MCF 10A (cell line): ENCODE results near the gene NAPEPLD. TPM values are rescaled to one million over a fixed set of nuclear protein-coding genes. Genes with fewer than 3 reads are reported as not detected.

Source experiments
- BruUV-seq: library from RNA; stranded (reverse); fragments of 400-500 nt; replicated peaks from 2 replicates; lab custom pipeline; 2021; lab: Mats Ljungman, UMichigan
- CTCF ChIA-PET: fragments of 300-600 bp; sonication (Branson Sonifier 250); formaldehyde crosslinking; extraction: SDS; loops from one replicate; lab custom pipeline; 2021; ENCODE audit warnings: antibody characterized with exemption, inconsistent platforms; lab: Yijun Ruan, JAX
- POLR2A ChIA-PET: fragments of 300-600, 350-650 bp; sonication (Branson Sonifier 250); formaldehyde crosslinking; extraction: SDS; loops from one replicate; lab custom pipeline; 2020; ENCODE audit warnings: antibody characterized with exemption, inconsistent platforms; lab: Yijun Ruan, JAX
- DNase-seq: peaks from one replicate; pipeline ENCODE4 v3.0.0-alpha.2; 2018; ENCODE audit not compliant: unreplicated experiment
- H3K27ac Mint-ChIP-seq: one replicate; pipeline ENCODE4 v1.8.0; 2022; ENCODE audit warnings: mild to moderate bottlenecking, low read depth, mixed read lengths; ENCODE audit not compliant: unreplicated experiment
- H3K27me3 Mint-ChIP-seq: one replicate; pipeline ENCODE4 v1.8.0; 2022; ENCODE audit warnings: mixed read lengths; ENCODE audit not compliant: insufficient read depth, unreplicated experiment
- H3K36me3 Mint-ChIP-seq: one replicate; pipeline ENCODE4 v1.8.0; 2022; ENCODE audit warnings: mild to moderate bottlenecking, moderate library complexity, mixed read lengths; ENCODE audit not compliant: insufficient read depth, unreplicated experiment
- H3K4me1 Mint-ChIP-seq: one replicate; pipeline ENCODE4 v1.8.0; 2022; ENCODE audit warnings: mixed read lengths; ENCODE audit not compliant: insufficient read depth, unreplicated experiment
- H3K4me3 Mint-ChIP-seq: one replicate; pipeline ENCODE4 v1.8.0; 2022; ENCODE audit warnings: mild to moderate bottlenecking, moderate library complexity, mixed read lengths; ENCODE audit not compliant: unreplicated experiment
- H3K9me3 Mint-ChIP-seq: one replicate; pipeline ENCODE4 v1.8.0; 2022; ENCODE audit warnings: mixed read lengths; ENCODE audit not compliant: unreplicated experiment
- CTCF ChIP-seq: fragments of 200-600 bp; IDR thresholded peaks from one replicate; pipeline ENCODE4 v1.8.0; 2022; ENCODE audit warnings: antibody characterized with exemption, mild to moderate bottlenecking; ENCODE audit not compliant: unreplicated experiment
- intact Hi-C: fragments of 100-400 bp; cut with micrococcal nuclease; formaldehyde crosslinking; loops from 2 replicates; pipeline ENCODE4 v1.14.1; 2022
- total RNA-seq: library from RNA; stranded (reverse); gene quantifications from 2 replicates; pipeline ENCODE4 v1.2.3, GENCODE V29; 2022

NAPEPLD gene
- total RNA-seq, 1 experiment from 2014 or later: 6.1 TPM

- no TSS peak for BruUV-seq
Measured at GRCh38 chr7:103143868-103144267, 5.0 kb downstream of the NAPEPLD start.

GRCh38 chr7:103142494-103142893 is 6.4 kb downstream of the NAPEPLD start:
- H3K27me3 Mint-ChIP-seq: no peaks in the 10 kb centered on the region
- no peak for DNase-seq
- no peaks in the 10 kb centered on the region for H3K9me3 Mint-ChIP-seq
- no peaks in the 10 kb centered on the region for H3K36me3 Mint-ChIP-seq
- ChIA-PET CTCF (no interaction called here), POLR2A (interaction anchor here (1.6 kb wide), 1 partner anchor 67 kb away, joined by 6 read pairs; the partner anchor contains the start of genes ARMC10 and FBXL13)
- BruUV-seq: no TSS peak
- TF ChIP-seq CTCF: no peak
- no peak overlapping the region for H3K4me3 Mint-ChIP-seq
- intact Hi-C loops: loop anchor here (10.0 kb wide), 1 partner anchor 142 kb away; no protein-coding TSS in a partner anchor
- peak overlapping the region; percentile 12 for H3K27ac Mint-ChIP-seq
- peaks cover 5% of the 10 kb centered on the region for H3K4me1 Mint-ChIP-seq

More at GRCh38 chr7:103143868-103144267, 5.0 kb downstream of the NAPEPLD start:
- no peak overlapping the region for H3K27ac Mint-ChIP-seq
- no peak for TF ChIP-seq CTCF
- H3K27me3 Mint-ChIP-seq: no peaks in the 10 kb centered on the region
- no peaks in the 10 kb centered on the region for H3K9me3 Mint-ChIP-seq
- peaks cover 7% of the 10 kb centered on the region for H3K4me1 Mint-ChIP-seq
- ChIA-PET POLR2A (interaction anchor here (1.4 to 1.8 kb wide), 2 partner anchors 13 to 69 kb away, joined by 3 to 5 read pairs; partner anchors contain the start of genes ARMC10 and FBXL13), CTCF (interaction anchor here (0.8 kb wide), 1 partner anchor 64 kb away, joined by 3 read pairs; no protein-coding TSS in a partner anchor)
- DNase-seq: no peak
- no peak overlapping the region for H3K4me3 Mint-ChIP-seq
- no peaks in the 10 kb centered on the region for H3K36me3 Mint-ChIP-seq
- intact Hi-C loops: loop anchor here (10.0 kb wide), 1 partner anchor 141 kb away; no protein-coding TSS in a partner anchor

- intact Hi-C loops: loop anchor here (10.0 kb wide), 1 partner anchor 143 kb away; no protein-coding TSS in a partner anchor
- Mint-ChIP-seq H3K4me3 (no peak overlapping the region), H3K27me3 (no peaks in the 10 kb centered on the region), H3K9me3 (no peaks in the 10 kb centered on the region), H3K4me1 (no peaks in the 10 kb centered on the region), H3K36me3 (no peaks in the 10 kb centered on the region), H3K27ac (peak overlapping the region; percentile 12)
- ChIA-PET POLR2A (interaction anchor here (1.6 kb wide), 1 partner anchor 67 kb away, joined by 6 read pairs; the partner anchor contains the start of genes ARMC10 and FBXL13), CTCF (interaction anchor here (0.6 kb wide), 1 partner anchor 238 kb away, joined by 3 read pairs; no protein-coding TSS in a partner anchor)
- no TSS peak for BruUV-seq
- DNase-seq: no peak
- TF ChIP-seq CTCF: no peak
Measured at GRCh38 chr7:103141753-103142404, 7.0 kb downstream of the NAPEPLD start.

GRCh38 chr7:103140685-103141084 is 8.2 kb downstream of the NAPEPLD start:
- DNase-seq: no peak
- Mint-ChIP-seq H3K4me3 (no peak overlapping the region), H3K4me1 (no peaks in the 10 kb centered on the region), H3K27me3 (no peaks in the 10 kb centered on the region), H3K27ac (no peak overlapping the region), H3K9me3 (no peaks in the 10 kb centered on the region), H3K36me3 (no peaks in the 10 kb centered on the region)
- BruUV-seq: no TSS peak
- POLR2A ChIA-PET: no interaction called here
- TF ChIP-seq CTCF: no peak
- intact Hi-C loops: loop anchor here (10.0 kb wide), 1 partner anchor 144 kb away; no protein-coding TSS in a partner anchor
- CTCF ChIA-PET: no interaction called here
